HepG2 (cell line): ENCODE measurements around the gene PLOD3. TPM values are rescaled to one million over a fixed set of nuclear protein-coding genes. Genes with fewer than 3 reads are reported as not detected.
A peak's percentile ranks its signal among the peaks of the same experiment; 100 is the strongest.

Experiments
- ATAC-seq: fragments of 200-7000 bp; cut with Tn5 transposase; 3 replicates; pipeline ENCODE4 v1.9.1; 2020; ENCODE audit warnings: mild to moderate bottlenecking, moderate library complexity
- BruUV-seq: library from RNA; stranded (reverse); fragments of 400-500 nt; replicated peaks from 2 replicates; lab custom pipeline; 2021; lab: Mats Ljungman, UMichigan
- CTCF ChIA-PET: fragments of 300-600 bp; formaldehyde crosslinking; extraction: SDS; loops from one replicate; lab custom pipeline; 2021; ENCODE audit warnings: low total read pairs, inconsistent platforms, low intra/inter-chr PET ratio; lab: Yijun Ruan, JAX
- POLR2A ChIA-PET: fragments of 350-600 bp; sonication (Branson Sonifier 250); formaldehyde crosslinking; loops from one replicate; lab custom pipeline; 2020; ENCODE audit warnings: antibody characterized with exemption, inconsistent platforms; lab: Yijun Ruan, JAX
- DNase-seq: peaks from one replicate; pipeline ENCODE4 v3.0.0-alpha.2; 2015; ENCODE audit warnings: low spot score
- FAIRE-seq: peaks from 3 replicates; lab custom pipeline; 2011; peaks lifted over from hg19 to GRCh38; lab: Jason Lieb, UNC
- H2AFZ ChIP-seq: one replicate; pipeline ENCODE4 v1.6.1; 2011; ENCODE audit warnings: low read length, inconsistent platforms
- H3K27ac ChIP-seq: fragments of 300-600 bp; 3 replicates; pipeline ENCODE4 v1.8.0; 2011; ENCODE audit warnings: mixed run types, mild to moderate bottlenecking, mixed read lengths, low read length, inconsistent platforms; ENCODE audit not compliant: insufficient read depth; ENCODE audit errors: extremely low read length
- H3K27me3 ChIP-seq, 2 experiments: fragments of 200-600 bp in 1 of 2; 2 replicates in 1 of 2; 3 replicates in 1 of 2; pipeline versions ENCODE4 v1.6.0 to v1.8.0; 2011; ENCODE audit warnings: low read length in 2 of 2, mild to moderate bottlenecking in 2 of 2, moderate library complexity in 2 of 2, inconsistent platforms in 1 of 2; ENCODE audit not compliant: insufficient read depth in 2 of 2, control insufficient read depth in 1 of 2
- H3K36me3 ChIP-seq, 2 experiments: fragments of 200-600 bp in 1 of 2; replicated peaks in 1 of 2; 2 replicates in 1 of 2; 3 replicates in 1 of 2; pipeline versions ENCODE4 v1.5.1 to v1.8.0; 2011; ENCODE audit warnings: low read length in 2 of 2, inconsistent platforms in 1 of 2; ENCODE audit not compliant: insufficient read depth in 2 of 2, control insufficient read depth in 1 of 2
- H3K4me1 ChIP-seq: 2 replicates; pipeline ENCODE4 v1.5.1; 2012; ENCODE audit warnings: low read length, inconsistent platforms; ENCODE audit not compliant: insufficient read depth
- H3K4me2 ChIP-seq: 2 replicates; pipeline ENCODE4 v1.6.0; 2011; ENCODE audit warnings: low read depth, low read length, inconsistent platforms
- H3K4me3 ChIP-seq, 3 experiments: fragments of 200-600 bp in 1 of 3; sonication (generic), shearing (Covaris generic) in 1 of 3; replicated peaks in 1 of 3; 2 replicates each; pipeline ENCODE4 v1.5.1; 2011 to 2016; ENCODE audit warnings: low read length in 3 of 3, inconsistent platforms in 2 of 3, low read depth in 2 of 3, mild to moderate bottlenecking in 2 of 3, control low read depth in 1 of 3, mixed read lengths in 1 of 3; ENCODE audit not compliant: insufficient read depth in 1 of 3
- H3K79me2 ChIP-seq: one replicate; pipeline ENCODE4 v1.6.1; 2011; ENCODE audit warnings: low read length, inconsistent platforms; ENCODE audit not compliant: insufficient read depth
- H3K9ac ChIP-seq: 2 replicates; pipeline ENCODE4 v1.6.0; 2011; ENCODE audit warnings: mild to moderate bottlenecking, low read depth, low read length, inconsistent platforms; ENCODE audit not compliant: insufficient read depth
- H3K9me3 ChIP-seq: 2 replicates; pipeline ENCODE4 v1.5.1; 2012; ENCODE audit warnings: mild to moderate bottlenecking, low read length
- H4K20me1 ChIP-seq: 2 replicates; pipeline ENCODE4 v1.6.0; 2011; ENCODE audit warnings: inconsistent platforms, mild to moderate bottlenecking, low read length, moderate library complexity; ENCODE audit not compliant: insufficient read depth
- AGO1 ChIP-seq: fragments of 200-400 bp; formaldehyde crosslinking; IDR thresholded peaks from 2 replicates; pipeline ENCODE4 v1.6.1; 2017; ENCODE audit warnings: mild to moderate bottlenecking, low read depth, low read length, moderate library complexity; ENCODE audit not compliant: poor library complexity, severe bottlenecking
- AGO2 ChIP-seq: fragments of 200-400 bp; formaldehyde crosslinking; optimal IDR thresholded peaks from 2 replicates; pipeline ENCODE3; 2017; ENCODE audit warnings: mild to moderate bottlenecking, low read depth, low read length, moderate library complexity
- CCAR2 ChIP-seq: fragments of 200-400 bp; formaldehyde crosslinking; optimal IDR thresholded peaks from 2 replicates; pipeline ENCODE3; 2018; ENCODE audit warnings: low read depth, mild to moderate bottlenecking, low read length, moderate library complexity
- DPF2 ChIP-seq: sonication (generic); formaldehyde crosslinking; IDR thresholded peaks from 2 replicates; pipeline ENCODE4 v1.4.0; 2020; ENCODE audit warnings: mild to moderate bottlenecking, low read depth, missing genetic modification reagents, borderline replicate concordance
- KLF12 ChIP-seq: sonication (generic); formaldehyde crosslinking; IDR thresholded peaks from 2 replicates; pipeline ENCODE4 v1.4.0; 2020; ENCODE audit warnings: missing genetic modification reagents, borderline replicate concordance
- POLR2A ChIP-seq, 2 experiments: IDR thresholded peaks; 2 replicates each; pipeline ENCODE4 v1.6.1; 2011; ENCODE audit warnings: low read depth in 2 of 2, low read length in 2 of 2, mild to moderate bottlenecking in 1 of 2, moderate library complexity in 1 of 2; ENCODE audit not compliant: insufficient read depth in 1 of 2
- POLR2AphosphoS5 ChIP-seq: IDR thresholded peaks from 2 replicates; pipeline ENCODE4 v1.6.1; 2012; ENCODE audit warnings: low read depth, low read length
- POLR2G ChIP-seq: fragments of 200-400 bp; formaldehyde crosslinking; IDR thresholded peaks from 2 replicates; pipeline ENCODE4 v1.6.1; 2018; ENCODE audit warnings: mild to moderate bottlenecking, low read depth, low read length, moderate library complexity
- RBFOX2 ChIP-seq: fragments of 200-400 bp; formaldehyde crosslinking; IDR thresholded peaks from 2 replicates; pipeline ENCODE4 v1.6.1; 2017; ENCODE audit warnings: low read depth, mild to moderate bottlenecking, low read length
- REL ChIP-seq: sonication (generic); formaldehyde crosslinking; conservative IDR thresholded peaks from 2 replicates; pipeline ENCODE4 v1.8.0; 2022; ENCODE audit warnings: mild to moderate bottlenecking, missing genetic modification reagents, moderate library complexity
- SAP130 ChIP-seq: IDR thresholded peaks from 2 replicates; pipeline ENCODE4 v1.6.1; 2016; ENCODE audit warnings: low read depth
- TMF1 ChIP-seq: sonication (generic); formaldehyde crosslinking; IDR thresholded peaks from 2 replicates; pipeline ENCODE4 v1.8.1; 2022; ENCODE audit warnings: low read depth, missing genetic modification reagents
- ZNF335 ChIP-seq: sonication (generic); formaldehyde crosslinking; IDR thresholded peaks from 2 replicates; pipeline ENCODE4 v1.4.0; 2020; ENCODE audit warnings: missing genetic modification reagents
- ZNF652 ChIP-seq: IDR thresholded peaks from 2 replicates; pipeline ENCODE4 v1.6.1; 2016; ENCODE audit warnings: low read depth, borderline replicate concordance
- ZNF737 ChIP-seq: sonication (generic); formaldehyde crosslinking; IDR thresholded peaks from 2 replicates; pipeline ENCODE4 v1.5.0; 2020; ENCODE audit warnings: missing genetic modification reagents, mild to moderate bottlenecking, borderline replicate concordance
- ZNF776 ChIP-seq: sonication (generic); formaldehyde crosslinking; IDR thresholded peaks from 2 replicates; pipeline ENCODE4 v1.4.0; 2020; ENCODE audit warnings: mild to moderate bottlenecking, missing genetic modification reagents
- ZNF83 ChIP-seq: sonication (generic); formaldehyde crosslinking; IDR thresholded peaks from 2 replicates; pipeline ENCODE4 v1.4.0; 2020; ENCODE audit warnings: missing genetic modification reagents, mild to moderate bottlenecking, borderline replicate concordance
- WGBS: methylation state at CpG from one replicate; pipeline ENCODE4 v1.1.6; 2017; ENCODE audit warnings: low lambda C conversion rate; 5-methylcytosine and 5-hydroxymethylcytosine counted together
- in situ Hi-C: cut with HindIII; loops from 2 replicates; pipeline ENCODE4 v1.10.0; 2017; ENCODE audit warnings: low pct_unique_long_range_greater_than_20kb; ENCODE audit not compliant: extremely low pct_ligation_motif_present
- intact Hi-C: fragments of 100-400 bp; cut with micrococcal nuclease; formaldehyde crosslinking; loops from one replicate; pipeline ENCODE4 v1.10.0; 2022; ENCODE audit not compliant: unreplicated experiment
- polyA plus RNA-seq, 8 experiments: library from polyadenylated mRNA; depleted of rRNA in 3 of 8; stranded (reverse) in 7 of 8; unstranded in 1 of 8; fragments of >200 nt; fragmentation: Illumina TruSeq in 4 of 8; extraction: Trizol in 4 of 8; gene quantifications; 2 replicates each; pipeline versions ENCODE4 v1.2.1 to v1.2.3, GENCODE V29; 2011 to 2016; ENCODE audit warnings: low read depth in 4 of 8, missing spikeins in 1 of 8, mixed read lengths in 1 of 8; ENCODE audit not compliant: insufficient read depth in 1 of 8
- total RNA-seq, 5 experiments: library from RNA; depleted of rRNA; stranded (reverse); fragments of >200 nt; fragmentation: Illumina TruSeq; extraction: Trizol; gene quantifications; 2 replicates each; pipeline ENCODE4 v1.2.3, GENCODE V29; 2016; ENCODE audit warnings: low read depth in 1 of 5
- TF ChIP-seq, protein P1 (sequence below): sonication (generic); formaldehyde crosslinking; conservative IDR thresholded peaks from 2 replicates; pipeline ENCODE4 v1.5.0; 2020; ENCODE audit warnings: missing genetic modification reagents
- TF ChIP-seq, protein P2 (sequence below): IDR thresholded peaks from 2 replicates; pipeline ENCODE4 v1.6.1; 2016; ENCODE audit warnings: low read depth

Gene PLOD3
- total and polyA plus RNA-seq, 2 of the 13 experiments (the other 11 are each of a cell fraction or from before 2014, with no cell fraction given), result 65.8 to 67.4 TPM

DNA sequence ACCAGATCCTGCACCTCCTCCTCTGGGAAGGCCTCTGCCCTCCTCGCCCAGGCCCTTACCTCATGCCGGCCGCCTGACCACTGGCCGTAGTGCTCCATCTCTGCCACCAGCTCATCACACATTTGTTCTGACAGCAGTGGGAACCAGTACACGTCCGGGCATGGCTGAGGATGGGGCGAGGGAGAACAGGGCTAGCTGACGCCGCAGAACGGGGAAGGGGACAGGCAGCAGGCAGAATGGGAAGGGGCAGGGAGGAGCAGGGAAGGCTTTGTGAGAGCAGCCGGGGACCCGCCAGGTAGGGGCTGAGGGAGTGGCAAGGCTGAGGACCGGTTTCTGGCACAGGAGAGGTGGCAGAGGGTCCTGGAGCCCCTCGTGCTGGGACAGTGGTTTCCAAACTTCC lies 8.6 kb downstream of the PLOD3 start (continued):
- no peak for TF ChIP-seq ZNF83
- TF ChIP-seq, protein P1, sequence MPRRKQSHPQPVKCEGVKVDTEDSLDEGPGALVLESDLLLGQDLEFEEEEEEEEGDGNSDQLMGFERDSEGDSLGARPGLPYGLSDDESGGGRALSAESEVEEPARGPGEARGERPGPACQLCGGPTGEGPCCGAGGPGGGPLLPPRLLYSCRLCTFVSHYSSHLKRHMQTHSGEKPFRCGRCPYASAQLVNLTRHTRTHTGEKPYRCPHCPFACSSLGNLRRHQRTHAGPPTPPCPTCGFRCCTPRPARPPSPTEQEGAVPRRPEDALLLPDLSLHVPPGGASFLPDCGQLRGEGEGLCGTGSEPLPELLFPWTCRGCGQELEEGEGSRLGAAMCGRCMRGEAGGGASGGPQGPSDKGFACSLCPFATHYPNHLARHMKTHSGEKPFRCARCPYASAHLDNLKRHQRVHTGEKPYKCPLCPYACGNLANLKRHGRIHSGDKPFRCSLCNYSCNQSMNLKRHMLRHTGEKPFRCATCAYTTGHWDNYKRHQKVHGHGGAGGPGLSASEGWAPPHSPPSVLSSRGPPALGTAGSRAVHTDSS (CRISPR knock-in tag), result no peak
- no peak for TF ChIP-seq ZNF335 (CRISPR knock-in tag)
- TF ChIP-seq POLR2AphosphoS5, result peak; percentile 27; the same call in 1 of the 2 replicates
- TF ChIP-seq TMF1 (CRISPR knock-in tag), result no peak
- TF ChIP-seq CCAR2, result no peak
- TF ChIP-seq, protein P2, sequence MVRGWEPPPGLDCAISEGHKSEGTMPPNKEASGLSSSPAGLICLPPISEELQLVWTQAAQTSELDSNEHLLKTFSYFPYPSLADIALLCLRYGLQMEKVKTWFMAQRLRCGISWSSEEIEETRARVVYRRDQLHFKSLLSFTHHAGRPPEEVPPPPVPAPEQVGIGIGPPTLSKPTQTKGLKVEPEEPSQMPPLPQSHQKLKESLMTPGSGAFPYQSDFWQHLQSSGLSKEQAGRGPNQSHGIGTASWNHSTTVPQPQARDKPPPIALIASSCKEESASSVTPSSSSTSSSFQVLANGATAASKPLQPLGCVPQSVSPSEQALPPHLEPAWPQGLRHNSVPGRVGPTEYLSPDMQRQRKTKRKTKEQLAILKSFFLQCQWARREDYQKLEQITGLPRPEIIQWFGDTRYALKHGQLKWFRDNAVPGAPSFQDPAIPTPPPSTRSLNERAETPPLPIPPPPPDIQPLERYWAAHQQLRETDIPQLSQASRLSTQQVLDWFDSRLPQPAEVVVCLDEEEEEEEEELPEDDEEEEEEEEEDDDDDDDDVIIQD (CRISPR knock-in tag), result no peak
- no peak for TF ChIP-seq ZNF652 (CRISPR knock-in tag)
- no peak for TF ChIP-seq KLF12 (CRISPR knock-in tag)
- TF ChIP-seq SAP130 (CRISPR knock-in tag), result no peak
- no peak for TF ChIP-seq REL (CRISPR knock-in tag)
- TF ChIP-seq ZNF737, result no peak

DNA sequence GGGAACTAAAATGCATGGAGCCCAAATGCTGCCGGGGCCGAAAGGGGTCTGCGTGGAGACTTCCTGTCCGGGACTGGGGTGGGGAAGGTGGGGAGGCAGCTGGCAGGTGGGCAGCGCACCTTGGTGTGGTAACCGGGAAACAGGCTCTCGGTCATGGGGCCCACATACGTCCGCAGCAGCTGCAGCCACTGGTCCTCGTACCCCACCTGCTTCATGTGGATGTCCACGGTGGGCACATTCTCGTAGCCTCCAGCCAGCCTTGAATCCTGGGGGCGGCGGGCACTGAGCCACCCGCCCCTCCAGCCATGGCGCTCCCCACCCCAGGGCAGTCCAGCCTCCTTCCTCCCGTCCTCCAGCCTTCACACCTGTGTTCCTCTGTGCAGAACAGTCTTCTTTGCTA lies 9.9 kb downstream of the PLOD3 start:
- no peaks in the 10 kb centered on the region for H3K9me3 ChIP-seq

More for the DNA sequence above, 9.9 kb downstream of the PLOD3 start:
- intact Hi-C loops, result no loop called here
- in situ Hi-C loops, result no loop called here
- no peak overlapping the region for H3K4me3 ChIP-seq
- no peak overlapping the region for H2AFZ ChIP-seq
- CTCF ChIA-PET, result no interaction called here
- POLR2A ChIA-PET, result interaction anchor here (0.5 to 11.6 kb wide), 3 partner anchors 8 to 30 kb away, joined by 4 to 202 read pairs (median 6); partner anchors contain the start of genes CLDN15, PLOD3 and ZNHIT1
- ATAC-seq (no peak), FAIRE-seq (no peak), DNase-seq (no peak)
- no peak overlapping the region for H3K27ac ChIP-seq
- no peaks in the 10 kb centered on the region for H4K20me1 ChIP-seq
- no peaks in the 10 kb centered on the region for H3K27me3 ChIP-seq
- no peak overlapping the region for H3K9ac ChIP-seq
- no peaks in the 10 kb centered on the region for H3K79me2 ChIP-seq
- WGBS, result 96% methylated on average over 10 of the region's 17 CpGs
- TF ChIP-seq AGO2, result peak; percentile 77
- TF ChIP-seq POLR2G, result peak; percentile 19; the same call in 1 of the 2 replicates
- no peak for TF ChIP-seq DPF2 (CRISPR knock-in tag)
- peak; percentile 75 for TF ChIP-seq RBFOX2
- peak; percentile 90 for TF ChIP-seq AGO1
- TF ChIP-seq ZNF776 (CRISPR knock-in tag), result no peak
- peak; percentile 20 to 47; a peak in 1 of 4 replicates for TF ChIP-seq POLR2A (IDR thresholded peaks at IDR 0.05; ENCODE audit: insufficient read depth in 1 of 2, low read depth in 2 of 2, low read length in 2 of 2)
- peaks cover 15 to 26% of the 10 kb centered on the region in 2 experiments; a peak in 4 of 5 replicates for H3K36me3 ChIP-seq
- BruUV-seq, result no TSS peak
- H3K4me1 ChIP-seq, result peaks cover 17% of the 10 kb centered on the region
- H3K4me2 ChIP-seq, result no peak overlapping the region
